Measurements from ENCODE around the gene GFI1B.
"Not testable (repeated sequence)": the region's sequence is repeated elsewhere in the genome, so short reads cannot be mapped to it uniquely, and the experiment has no call there.

GFI1B gene

DNA sequence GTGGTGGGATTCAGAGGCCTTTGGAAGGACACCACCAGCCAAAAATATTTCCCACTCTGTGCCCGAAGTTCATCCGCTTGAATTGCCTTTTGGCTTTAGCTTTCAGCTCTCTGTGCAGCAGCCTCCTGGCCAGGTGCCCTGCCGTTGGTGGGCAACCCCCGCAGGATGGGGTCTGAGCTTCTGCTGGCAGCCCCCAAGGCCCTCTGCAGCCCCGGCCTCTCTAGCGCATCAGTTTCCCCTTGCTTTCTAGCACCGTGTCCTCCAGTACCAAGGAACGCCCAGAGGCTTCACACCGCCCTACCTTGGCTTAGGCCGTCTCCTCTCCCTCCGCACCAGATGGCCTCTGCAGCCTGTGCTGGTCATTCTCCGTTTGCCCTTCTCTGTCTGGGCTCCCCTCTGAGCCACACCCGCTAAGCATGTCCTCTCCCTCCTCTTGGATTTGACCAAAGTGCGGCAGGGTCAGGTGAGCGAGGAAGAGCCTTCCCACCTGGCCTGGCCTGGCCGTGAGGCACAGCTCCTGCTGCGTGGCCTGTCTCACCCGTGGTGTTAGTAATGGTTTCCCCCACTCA, 29.9 kb upstream of the GFI1B start:
- no peak for FAIRE-seq
- TF ChIP-seq POLR2A (IDR thresholded peaks at IDR 0.05; ENCODE audit: low read depth, low read length): no peak
- DNase-seq (ENCODE audit: insufficient read length, low spot score): no peak

DNA sequence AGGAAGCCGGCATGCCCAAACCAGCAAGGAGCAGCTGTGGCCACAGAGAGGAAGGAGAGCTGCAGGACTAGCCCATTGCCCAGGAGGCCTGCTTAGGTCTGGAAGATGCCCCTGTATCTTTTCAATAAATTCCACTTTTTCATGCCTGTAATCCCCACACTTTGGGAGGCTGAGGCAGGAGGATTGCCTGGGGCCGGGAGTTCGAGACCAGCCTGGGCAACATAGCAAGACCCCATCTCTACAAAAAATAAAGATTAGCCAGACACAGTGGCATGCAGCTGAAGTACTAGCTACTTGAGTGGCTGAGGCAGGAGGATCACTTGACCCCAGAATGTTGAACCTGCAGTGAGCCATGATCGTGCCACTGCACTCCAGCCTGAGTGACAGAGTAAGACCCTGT, 28.8 kb upstream of the GFI1B start:
- no peak for TF ChIP-seq POLR2A (IDR thresholded peaks at IDR 0.05; ENCODE audit: low read depth, low read length)
- FAIRE-seq: no peak
- DNase-seq (ENCODE audit: insufficient read length, low spot score): no peak

DNA sequence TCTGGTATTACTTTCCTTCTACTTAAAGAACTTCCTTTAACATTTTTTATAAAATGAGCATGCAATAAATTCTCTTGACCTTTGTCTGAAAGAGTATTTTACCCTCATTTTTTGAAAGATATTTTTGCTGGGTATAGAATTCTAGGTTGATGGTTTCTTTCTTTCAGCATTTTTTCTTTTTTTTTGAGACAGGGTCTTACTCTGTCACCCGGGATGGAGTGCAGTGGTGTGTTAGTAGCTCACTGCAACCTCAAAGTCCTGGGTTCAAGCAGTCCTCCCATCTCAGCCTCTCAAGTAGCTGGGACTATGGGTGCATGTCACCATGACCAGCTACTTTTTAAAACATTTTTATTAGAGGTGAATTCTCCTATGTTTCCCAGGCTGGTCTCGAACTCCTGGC, 23.4 kb upstream of the GFI1B start:
- TF ChIP-seq POLR2A (IDR thresholded peaks at IDR 0.05; ENCODE audit: low read depth, low read length): no peak
- FAIRE-seq: no peak
- no peak for DNase-seq (ENCODE audit: insufficient read length, low spot score)

DNA sequence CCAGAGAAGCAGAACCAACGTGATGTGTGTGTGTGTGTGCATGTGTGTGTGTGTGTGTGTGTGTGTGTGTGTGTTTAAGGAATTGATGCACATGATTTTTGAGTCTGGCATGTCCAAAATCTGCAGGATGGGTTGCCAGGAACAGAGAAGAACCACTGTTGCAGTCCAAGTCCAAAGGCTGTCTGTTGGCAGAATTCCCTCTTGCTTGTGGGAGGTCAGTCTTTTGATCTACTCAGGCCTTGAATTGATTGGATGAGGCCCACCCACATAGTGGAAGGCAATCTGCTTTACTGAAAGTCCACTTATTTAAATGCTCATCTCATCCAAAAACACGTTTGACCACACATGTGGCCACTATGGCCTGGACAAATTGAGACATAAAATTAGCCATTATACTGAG, 22.7 kb upstream of the GFI1B start:
- no peak for TF ChIP-seq POLR2A (IDR thresholded peaks at IDR 0.05; ENCODE audit: low read depth, low read length)
- no peak for FAIRE-seq
- DNase-seq (ENCODE audit: insufficient read length, low spot score): no peak

DNA sequence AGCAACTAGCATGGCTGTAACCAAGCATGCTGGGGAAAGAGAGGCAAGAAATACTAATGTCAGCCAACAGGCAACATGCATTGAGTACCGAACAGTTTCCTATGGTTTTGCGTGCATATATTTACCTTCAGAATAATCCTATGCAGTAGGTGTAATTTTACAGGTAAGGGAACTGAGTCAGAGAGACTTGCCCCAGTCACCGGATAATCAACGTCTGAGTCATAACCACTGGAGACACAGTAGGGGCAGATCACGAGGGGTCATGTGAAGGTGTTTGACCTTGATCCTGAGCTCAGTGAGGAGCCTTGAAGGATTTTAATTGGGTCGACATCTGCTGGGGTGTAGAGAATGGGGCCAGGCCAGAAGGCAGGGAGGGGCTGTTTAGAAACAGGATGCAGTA, 20.7 kb upstream of the GFI1B start:
- no peak for TF ChIP-seq POLR2A (IDR thresholded peaks at IDR 0.05; ENCODE audit: low read depth, low read length)
- DNase-seq (ENCODE audit: insufficient read length, low spot score): no peak
- FAIRE-seq: no peak

DNA sequence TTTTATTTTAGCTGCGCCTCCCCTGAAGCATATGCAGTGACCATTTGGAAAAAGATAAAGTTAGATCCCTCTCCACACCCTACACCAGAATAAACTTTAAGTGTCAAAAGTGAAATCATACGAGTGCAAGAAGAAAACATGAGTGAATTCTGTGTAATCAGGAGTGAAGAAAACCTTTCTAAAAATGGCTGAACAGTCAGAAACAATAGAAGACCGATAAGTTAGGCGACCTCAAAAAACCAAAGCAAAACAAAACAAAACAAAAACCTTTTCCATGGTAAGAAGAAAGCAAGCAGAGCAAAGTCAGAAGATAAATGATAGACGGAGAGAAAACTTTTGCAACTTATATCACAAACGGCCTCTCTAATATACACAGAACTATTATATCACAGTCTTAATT, 17.5 kb upstream of the GFI1B start:
- DNase-seq (ENCODE audit: insufficient read length, low spot score) (no peak), FAIRE-seq (no peak)
- no peak for TF ChIP-seq POLR2A (IDR thresholded peaks at IDR 0.05; ENCODE audit: low read depth, low read length)

DNA sequence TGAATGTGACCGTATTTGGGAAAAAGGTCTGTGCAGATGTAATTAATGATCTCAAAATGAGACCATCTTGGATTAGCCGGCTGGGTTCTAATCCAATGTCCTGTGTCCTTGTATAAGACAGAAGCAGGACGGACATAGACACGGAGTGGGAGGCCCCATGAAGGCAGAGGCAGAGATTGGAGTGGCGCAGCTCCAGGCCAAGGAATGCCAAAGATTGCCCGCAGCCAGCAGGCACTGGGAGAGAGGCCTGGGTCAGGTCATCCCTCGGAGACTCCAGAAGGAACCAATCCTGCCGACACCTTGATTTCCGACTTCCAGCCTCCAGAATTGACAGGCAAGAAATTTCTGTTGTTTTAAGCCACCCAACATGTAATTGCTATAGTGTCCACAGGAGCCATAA, 13.0 kb upstream of the GFI1B start:
- TF ChIP-seq POLR2A (IDR thresholded peaks at IDR 0.05; ENCODE audit: low read depth, low read length): no peak
- no peak for DNase-seq (ENCODE audit: insufficient read length, low spot score)
- no peak for FAIRE-seq

DNA sequence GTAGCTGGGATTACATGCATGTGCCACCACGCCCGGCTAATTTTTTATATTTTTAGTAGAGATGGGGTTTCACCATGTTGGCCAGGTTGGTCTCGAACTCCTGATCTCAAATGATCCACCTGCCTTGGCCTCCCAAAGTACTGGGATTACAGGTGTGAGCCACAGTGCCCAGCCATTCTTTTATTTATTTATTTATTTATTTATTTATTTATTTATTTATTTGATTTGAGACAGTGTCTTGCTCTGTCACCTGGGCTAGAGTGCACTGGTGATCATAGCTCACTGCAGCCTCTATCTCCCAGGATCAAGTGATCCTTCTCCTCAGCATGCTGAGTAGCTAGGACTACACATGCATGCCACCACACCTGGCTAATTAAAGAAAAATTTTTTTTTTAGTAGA, 10.6 kb upstream of the GFI1B start:
- FAIRE-seq; DNase-seq (ENCODE audit: insufficient read length, low spot score): not testable (repeated sequence)

DNA sequence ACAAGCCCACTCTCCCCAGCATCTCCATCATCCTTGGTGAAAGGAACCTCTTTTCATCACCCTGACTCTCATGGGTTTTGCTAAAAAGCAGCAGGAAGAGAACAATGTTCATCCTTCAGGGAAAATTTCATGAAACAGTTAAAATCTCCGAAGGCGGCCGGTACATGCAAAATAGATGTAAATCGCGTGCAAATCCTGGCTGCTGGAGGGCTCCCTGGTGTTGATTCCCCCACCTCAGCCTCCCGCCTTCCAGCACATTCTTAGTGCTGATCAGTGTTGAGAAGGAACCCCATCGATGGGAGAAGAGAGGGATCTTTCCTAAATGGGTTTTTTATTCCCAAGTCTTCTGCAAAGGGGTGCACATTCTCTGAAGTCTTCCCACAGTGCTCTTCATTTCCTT, 8.7 kb upstream of the GFI1B start:
- no peak for FAIRE-seq
- TF ChIP-seq POLR2A (IDR thresholded peaks at IDR 0.05; ENCODE audit: low read depth, low read length): no peak

DNA sequence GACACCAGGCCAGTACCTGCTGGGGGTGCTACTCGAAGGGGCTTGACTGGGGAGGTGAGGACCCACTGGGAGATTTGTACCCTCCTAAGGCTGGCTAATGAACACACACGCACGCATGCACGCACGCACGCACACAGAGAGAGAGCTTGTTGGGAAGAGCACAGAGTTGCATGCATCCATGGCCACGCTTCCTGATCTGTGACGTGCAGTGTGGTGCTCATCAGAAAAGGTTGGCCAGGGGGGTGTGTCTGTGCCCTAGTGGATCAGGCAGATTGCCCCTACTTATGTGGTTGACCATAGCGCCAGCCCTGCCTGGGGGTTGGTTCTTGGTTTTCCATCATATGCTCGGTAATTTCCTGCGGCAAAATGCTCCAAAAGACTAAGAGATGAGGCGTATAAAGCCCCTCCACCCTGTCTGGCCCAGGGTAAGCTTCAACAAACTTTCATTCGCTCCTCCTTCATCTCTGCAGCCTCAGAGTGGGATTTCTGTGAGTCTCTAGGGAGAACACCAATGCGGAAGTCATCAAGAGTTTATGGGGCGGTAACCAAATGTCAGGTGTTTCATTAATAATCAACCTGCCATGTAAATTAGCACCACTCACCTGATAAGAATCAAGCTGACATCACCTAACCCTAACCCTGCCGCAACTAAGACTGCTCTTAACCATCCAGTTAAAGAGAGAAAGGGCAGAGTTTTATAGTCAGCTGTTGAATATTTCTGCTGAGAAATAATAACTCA, 8.0 kb upstream of the GFI1B start:
- TF ChIP-seq POLR2A (IDR thresholded peaks at IDR 0.05; ENCODE audit: low read depth, low read length): no peak
- no peak for FAIRE-seq
- DNase-seq (ENCODE audit: insufficient read length, low spot score): no peak

More for the DNA sequence above, 8.7 kb upstream of the GFI1B start:
- no peak for DNase-seq (ENCODE audit: insufficient read length, low spot score)

DNA sequence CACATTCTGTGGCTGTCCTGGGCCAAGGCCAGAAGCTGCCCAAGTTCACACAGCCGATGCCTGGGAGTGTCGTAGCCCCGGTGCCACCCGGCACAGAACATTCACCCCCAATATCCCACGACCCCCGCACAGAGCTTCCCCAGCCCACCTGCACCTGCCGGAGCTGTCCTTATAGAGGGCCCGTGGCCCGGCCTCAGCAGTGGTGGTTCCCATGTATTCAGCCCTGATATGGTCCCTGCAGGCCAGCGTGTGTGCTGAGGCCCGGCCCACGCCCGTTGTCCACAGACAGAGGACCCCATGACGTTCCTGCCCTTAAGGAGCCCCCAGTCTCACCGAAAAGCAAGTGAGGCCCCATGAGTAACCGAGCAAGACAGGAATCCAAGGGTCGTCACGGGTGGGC, 5.3 kb upstream of the GFI1B start:
- FAIRE-seq: no peak
- DNase-seq (ENCODE audit: insufficient read length, low spot score): no peak

DNA sequence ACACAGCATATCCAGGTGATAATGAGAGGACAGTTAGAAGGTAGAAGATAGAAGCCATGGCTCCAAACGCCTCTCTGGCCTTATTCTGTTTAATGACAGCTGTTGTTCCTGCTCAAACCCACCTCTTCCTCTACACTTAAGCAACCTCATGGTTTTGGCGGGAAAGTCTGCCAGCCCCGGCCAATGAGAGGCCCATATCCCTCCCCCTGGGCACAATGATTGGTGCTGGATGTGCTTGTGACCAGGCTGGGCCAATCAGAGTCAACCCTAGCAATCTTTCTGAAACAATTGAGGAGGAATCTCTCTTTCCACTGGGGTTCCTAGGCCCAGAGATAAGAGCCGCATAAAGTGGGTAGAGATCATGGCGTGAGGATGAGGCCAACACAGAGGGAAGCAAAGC, 4.8 kb upstream of the GFI1B start:
- no peak for TF ChIP-seq POLR2A (IDR thresholded peaks at IDR 0.05; ENCODE audit: low read depth, low read length)
- FAIRE-seq (no peak), DNase-seq (ENCODE audit: insufficient read length, low spot score) (no peak)

More for the DNA sequence above, 5.3 kb upstream of the GFI1B start:
- no peak for TF ChIP-seq POLR2A (IDR thresholded peaks at IDR 0.05; ENCODE audit: low read depth, low read length)

DNA sequence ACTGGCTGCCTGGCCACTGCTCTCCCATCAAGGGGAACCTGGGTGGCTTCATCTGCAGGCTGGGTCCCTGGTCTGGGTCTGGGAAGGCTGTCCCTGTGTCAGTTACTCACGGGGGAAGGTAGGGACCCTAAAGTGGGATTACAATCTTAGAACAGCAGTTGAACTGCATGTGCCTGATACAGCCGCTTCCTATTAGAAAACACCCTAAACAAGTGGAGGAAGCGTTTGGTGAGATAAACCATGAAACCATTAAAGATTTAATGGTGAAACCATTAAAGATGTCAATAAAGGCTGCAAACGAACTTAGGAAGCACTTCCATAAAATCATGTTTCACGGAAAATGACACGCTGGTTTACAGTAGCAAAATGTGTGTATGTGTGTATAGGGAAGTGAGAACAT, 2.5 kb upstream of the GFI1B start:
- DNase-seq (ENCODE audit: insufficient read length, low spot score): no peak
- FAIRE-seq: no peak

DNA sequence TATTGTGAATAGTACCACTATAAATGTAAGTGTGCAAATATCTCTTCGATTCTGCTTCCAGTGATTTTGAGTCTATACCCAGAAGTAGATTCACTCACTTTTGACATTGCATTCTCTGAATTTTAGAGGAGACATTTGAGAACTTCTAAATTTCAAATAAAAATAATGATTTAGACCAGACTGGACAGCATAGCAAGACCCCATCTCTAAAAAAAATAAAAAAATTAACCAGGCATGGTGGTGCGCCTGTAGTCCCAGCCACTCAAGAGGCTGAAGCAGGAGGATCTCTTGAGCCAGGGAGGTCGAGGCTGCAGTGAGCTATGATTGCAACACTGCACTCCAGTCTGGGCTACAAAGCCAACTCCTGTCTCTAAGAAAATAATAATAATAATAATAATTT, 1.9 kb upstream of the GFI1B start:
- FAIRE-seq (no peak), DNase-seq (ENCODE audit: insufficient read length, low spot score) (no peak)
- TF ChIP-seq POLR2A (IDR thresholded peaks at IDR 0.05; ENCODE audit: low read depth, low read length): no peak

More for the DNA sequence above, 2.5 kb upstream of the GFI1B start:
- TF ChIP-seq POLR2A (IDR thresholded peaks at IDR 0.05; ENCODE audit: low read depth, low read length): no peak

DNA sequence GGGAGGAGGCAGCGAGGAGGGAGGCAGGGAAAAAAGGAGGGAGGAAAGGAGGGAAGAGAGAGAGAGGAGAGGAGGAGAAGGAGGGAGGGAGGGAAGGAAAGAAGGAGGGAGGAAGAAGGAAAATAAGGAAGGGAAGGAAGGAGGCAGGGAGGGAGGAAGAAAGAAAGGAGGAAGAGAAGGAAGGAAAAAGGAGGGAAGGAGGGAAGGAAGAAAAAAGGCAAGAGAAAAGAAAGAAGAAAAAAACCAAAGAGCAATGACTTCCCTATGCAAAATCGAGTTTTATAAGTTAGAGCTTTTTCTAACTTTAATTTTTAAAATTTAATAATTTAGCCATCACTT, 413 bp upstream of the GFI1B start:
- DNase-seq (ENCODE audit: insufficient read length, low spot score) (no peak), FAIRE-seq (no peak)
- no peak for TF ChIP-seq POLR2A (IDR thresholded peaks at IDR 0.05; ENCODE audit: low read depth, low read length)

DNA sequence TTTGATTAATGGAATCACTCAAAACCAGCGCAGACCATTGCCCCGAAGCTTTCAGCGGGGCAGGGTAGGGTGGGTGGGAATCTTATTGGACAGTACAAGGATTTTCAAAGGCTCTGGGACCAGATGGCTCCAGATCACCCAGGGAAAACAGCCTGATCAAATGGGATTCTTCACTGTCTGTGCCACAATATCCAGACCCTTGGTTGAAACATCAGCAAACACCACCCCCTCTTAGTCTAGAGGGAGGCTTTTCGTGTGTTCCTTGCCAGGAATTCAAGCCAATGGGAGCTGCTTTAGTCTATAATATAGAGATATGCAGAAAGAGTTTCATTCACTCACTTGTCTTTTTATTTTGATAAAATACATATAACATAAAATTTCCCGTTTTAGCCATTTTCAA, 1.7 kb downstream of the GFI1B start:
- no peak for TF ChIP-seq POLR2A (IDR thresholded peaks at IDR 0.05; ENCODE audit: low read depth, low read length)
- DNase-seq (ENCODE audit: insufficient read length, low spot score) (no peak), FAIRE-seq (no peak)
